CD4-positive, alpha-beta T cell treated with Interleukin-6 for 4 hours (primary cell): ENCODE data around the gene ARID5B.

Source experiments
- DNase-seq: peaks from one replicate; pipeline ENCODE4 v3.0.0-alpha.2; 2020; ENCODE audit warnings: mixed read lengths

The ARID5B gene

DNA sequence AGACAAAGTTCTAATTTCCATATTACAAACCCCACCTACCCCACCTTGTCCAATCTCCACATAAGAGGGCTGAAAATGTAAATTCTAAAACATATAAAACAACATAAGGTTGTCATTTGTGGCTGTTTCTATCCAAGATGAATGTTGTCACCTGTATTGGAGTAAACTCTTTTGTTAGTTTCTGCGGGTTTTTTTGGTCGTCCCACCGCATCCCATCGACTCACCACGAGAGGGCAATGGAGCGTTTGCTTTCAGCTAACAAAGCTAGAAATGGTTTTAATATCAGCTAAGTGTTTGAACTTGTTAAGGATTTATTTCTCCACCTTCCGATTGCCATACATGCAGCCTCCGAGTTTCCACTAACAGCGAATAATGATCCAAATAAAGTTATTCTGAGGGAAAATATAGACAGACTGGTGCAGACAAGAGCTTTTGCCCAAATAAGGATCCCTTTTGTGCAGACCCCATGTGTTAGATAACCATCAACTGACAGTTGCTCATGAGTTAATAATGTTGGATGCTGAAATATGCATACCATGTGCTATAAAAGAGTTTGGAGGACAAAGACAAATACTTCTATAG lies 137.2 kb downstream of the ARID5B start:
- DNase-seq, result peak; percentile 82

DNA sequence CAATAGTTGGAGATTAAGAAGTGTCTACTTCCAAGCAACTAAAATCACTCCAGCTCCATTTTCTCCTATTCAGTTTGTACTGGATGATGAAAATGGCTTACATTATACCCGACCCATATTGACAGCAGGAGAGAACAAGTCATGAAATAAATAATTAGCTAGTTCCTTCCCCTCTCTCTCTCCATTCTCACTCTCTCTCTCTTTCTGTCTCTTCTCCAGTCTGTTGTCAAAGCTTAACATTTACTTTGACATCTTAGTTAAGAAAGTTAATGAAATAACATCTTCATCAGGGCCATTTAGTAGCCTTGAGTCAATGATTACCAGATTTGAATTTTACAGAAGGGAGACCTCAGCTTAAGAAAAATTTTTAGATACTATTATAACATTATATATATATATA lies 138.5 kb downstream of the ARID5B start:
- DNase-seq, result no peak

DNA sequence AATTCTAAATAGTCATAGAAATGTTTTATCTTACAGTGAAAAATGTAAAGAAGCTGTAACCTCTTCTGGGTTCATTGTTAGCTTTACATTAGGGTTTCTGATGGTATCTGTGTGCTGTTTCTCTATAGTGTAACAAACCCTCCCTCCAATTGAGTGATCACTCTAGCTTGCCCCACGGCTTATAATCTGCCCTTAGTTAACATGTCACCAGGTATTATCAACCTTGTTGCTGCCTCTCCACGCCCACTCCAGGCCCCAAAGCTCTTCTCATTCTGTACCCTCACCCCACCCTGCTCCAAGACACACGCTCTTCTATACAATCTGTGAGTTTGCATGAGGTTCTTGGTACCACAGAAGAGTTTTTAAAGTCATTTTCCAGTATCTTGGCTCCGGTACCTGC lies 139.4 kb downstream of the ARID5B start:
- no peak for DNase-seq

DNA sequence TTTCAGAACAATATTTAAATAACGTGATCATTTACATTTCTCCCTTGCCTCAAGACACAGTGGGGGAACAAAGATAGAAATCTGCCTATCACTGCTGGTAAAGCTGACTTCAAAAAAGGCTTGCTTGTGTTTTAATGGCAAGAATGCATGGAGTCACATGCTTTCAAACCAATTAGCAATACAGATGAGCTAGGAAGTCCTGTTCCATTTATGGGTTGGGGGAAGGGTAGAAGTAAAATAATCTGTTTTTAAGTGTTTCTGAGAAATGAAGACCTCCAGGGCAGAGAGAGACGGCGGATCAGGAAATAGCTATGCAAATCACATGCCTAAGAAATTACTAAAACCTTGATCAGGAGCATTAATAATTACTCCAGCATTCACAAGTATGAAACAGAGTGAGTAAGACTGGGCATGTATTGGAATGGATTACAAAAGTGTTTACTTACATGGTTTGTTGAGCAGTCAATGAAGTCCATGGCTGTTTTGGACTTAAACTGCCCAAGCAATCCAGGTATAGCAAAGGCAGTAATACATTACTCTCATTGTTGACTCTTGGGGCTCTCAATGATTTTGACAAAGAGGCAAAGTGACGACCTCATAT lies 142.0 kb downstream of the ARID5B start:
- DNase-seq, result no peak

DNA sequence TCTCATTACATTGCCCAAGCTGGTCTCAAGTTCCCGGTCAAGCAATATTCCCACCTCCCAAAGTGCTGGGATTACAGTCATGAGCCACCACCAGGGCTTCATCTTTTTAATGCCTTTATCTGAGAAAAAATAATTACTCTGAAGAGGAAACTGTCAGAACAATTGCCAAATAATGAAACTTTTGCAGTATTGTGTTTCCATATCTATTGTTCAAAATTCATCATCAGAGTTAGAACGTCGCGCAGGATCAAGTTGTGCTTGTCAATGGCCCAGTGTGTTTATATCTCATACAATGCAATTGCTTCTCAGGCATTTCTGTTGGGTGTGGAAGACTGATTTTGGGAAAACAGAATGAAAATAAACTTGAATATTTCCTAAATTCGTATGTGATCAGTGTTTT lies 143.1 kb downstream of the ARID5B start:
- no peak for DNase-seq

DNA sequence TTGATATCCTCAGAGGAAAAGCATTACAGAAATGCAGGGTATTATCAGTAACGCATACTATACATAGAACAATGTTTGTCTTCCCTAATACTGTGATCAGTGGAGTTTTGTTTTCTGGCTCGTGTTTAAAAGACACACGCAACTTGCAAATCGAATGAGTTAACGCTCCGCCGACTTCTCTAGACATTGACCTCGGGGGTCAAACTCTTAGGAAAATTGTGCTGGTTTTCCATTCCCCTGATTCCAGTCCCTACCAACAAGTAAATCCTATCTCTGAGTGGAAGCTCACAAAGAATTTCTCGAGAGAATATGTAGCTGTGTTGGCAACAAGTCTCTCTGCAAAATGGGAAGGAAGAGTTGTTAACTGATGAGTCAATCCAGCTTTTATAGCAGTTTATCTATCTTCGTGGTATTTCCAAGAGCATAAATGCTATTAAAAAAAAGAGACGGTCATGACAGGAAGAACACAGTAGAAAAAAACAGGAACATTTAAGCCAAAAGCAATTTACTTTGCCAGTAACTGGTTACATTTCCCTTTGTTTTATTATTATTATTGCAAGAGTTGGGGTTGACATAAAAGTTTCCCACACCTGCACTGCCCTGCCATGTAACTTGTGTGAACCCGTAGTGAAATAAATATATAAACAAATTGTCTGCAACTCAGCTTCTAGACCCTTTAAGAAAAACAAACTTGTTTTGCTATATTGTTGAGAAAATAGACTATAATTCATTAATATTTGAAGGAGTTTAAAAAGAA lies 144.4 kb downstream of the ARID5B start:
- no peak for DNase-seq

DNA sequence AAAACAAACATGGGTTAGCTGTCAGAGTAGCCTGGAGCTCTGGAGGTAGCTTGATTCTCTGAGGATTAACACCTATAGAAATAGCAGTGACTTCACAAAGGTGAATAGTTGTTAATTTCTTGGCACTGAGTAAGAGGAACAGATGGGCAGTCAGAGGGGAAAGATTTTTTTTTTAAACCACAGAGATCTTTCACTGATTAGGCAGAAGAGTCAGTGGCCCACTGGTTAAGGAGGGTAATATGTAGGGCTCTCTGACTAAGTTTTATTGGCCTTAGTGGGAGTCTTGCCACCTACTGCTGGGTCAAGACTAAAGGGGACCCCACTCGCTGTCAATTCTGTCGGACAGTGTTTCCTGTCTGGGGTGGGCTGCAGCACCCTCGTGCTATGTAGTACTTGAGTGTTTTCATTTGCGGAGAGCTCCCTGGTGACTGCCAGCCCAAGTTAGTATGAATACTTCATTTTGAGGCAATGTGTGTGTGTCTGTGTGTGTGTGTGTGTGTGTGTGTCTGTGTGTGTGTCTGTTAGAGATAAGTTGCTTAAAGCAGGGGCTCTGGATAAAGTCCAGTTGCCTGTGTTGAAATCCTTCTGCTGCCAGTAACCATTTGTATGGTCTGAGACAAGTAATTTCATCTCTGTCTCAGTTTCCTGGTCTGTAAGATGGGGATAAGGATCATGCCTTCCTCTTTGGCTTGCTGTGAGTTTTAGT lies 145.2 kb downstream of the ARID5B start:
- no peak for DNase-seq

DNA sequence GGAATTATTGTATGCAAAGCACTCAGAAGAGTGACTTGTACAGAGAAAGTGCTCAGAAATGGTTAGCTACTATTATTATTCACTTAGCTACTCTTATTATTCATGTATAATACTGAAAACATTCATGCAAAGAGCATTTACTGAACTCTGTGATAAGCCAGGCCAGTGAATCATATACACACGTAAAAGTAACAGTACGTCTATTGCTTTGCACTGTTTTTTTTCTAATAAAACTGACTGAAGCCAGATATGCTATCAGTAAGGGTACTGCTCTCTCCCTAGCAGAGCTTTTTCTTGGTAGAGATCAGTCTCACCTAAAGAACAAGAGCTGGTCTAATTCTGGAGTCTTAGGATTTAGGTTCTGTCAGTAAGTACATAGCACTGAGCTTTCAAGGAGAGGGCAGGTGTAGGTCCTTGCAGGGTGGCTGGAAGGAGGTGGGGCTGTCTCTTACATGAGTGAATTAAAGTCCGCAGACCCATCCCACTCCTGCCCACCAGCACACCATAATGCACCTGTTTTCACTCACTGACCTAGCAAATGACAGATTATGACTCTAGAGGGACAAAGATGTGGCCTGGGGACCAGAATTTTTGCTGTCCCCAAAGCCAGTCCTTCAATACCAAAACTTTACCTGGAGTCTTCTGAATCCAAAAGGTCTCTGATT lies 145.9 kb downstream of the ARID5B start:
- DNase-seq, result no peak

DNA sequence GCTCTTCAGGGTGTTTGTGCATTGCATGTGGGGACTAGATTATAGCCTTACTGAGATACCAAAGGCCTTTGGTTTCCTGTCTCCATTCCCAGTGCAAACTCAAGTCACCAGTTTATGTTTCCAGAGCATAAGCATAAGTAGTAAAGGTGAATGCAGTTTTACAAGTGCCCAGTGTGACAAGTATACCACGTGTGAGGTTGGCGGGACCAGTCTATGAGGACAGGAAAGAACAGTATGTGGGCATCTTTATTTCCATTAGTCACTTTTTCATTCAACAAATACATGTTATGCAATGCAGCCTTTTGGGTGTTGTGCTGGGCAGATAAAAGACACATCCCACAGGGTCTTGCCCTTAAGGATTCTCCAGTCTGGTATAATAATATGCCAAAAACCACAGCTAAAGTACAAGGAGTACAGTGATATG lies 146.5 kb downstream of the ARID5B start:
- DNase-seq, result peak; percentile 35

DNA sequence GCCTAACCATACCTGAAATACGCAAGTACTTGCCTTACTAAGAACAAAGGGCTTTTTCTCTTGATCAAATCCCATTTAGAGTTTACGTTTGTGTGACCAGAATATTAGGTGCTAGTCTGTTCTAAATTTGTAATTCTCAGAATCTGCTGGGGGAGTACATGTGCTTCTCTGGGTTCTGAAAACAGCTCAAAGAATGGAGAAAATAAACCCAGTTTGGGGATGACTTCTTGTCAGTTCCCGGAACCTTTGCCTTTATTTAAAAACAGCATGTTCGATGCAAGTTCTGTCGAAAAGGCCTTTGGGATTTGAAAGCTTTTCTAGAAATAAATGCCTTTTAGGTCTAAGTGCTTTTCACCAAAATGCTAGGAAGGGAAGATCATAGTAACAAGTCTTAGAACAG lies 147.0 kb downstream of the ARID5B start:
- DNase-seq, result no peak

DNA sequence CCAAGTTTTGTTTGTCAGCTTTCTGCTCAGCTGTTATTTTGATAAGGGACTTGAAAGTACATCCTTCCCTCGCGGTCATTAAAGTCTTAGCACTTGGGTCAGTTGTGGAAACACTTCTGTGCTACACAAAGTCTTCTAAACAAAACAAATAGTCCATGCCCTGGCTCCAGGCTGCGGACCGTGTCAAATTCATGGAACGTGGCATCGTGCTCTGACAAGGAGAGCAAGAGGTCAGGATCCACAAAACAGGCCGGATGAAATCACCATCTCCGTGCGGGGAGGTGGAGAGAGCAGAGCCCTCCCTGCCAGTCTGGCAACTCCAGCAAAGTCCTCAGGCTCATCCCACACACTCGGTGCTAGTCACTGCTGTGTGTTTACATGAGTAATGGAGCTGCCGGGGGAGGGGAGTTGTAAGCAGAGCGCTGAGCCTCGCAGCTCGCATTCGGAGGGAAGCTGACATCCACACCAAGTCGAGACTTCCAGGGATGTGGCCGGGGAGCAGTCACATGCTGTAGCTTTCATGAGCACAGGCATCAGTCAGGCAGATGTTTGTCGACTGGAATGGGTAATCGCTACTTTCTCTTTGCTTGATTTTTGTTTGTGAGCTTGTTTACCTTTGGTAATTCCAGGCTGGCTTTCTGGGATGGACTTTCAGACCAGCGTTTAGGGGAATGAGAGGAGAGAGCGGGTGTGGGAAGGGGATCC lies 147.6 kb downstream of the ARID5B start:
- peak; percentile 77 for DNase-seq

DNA sequence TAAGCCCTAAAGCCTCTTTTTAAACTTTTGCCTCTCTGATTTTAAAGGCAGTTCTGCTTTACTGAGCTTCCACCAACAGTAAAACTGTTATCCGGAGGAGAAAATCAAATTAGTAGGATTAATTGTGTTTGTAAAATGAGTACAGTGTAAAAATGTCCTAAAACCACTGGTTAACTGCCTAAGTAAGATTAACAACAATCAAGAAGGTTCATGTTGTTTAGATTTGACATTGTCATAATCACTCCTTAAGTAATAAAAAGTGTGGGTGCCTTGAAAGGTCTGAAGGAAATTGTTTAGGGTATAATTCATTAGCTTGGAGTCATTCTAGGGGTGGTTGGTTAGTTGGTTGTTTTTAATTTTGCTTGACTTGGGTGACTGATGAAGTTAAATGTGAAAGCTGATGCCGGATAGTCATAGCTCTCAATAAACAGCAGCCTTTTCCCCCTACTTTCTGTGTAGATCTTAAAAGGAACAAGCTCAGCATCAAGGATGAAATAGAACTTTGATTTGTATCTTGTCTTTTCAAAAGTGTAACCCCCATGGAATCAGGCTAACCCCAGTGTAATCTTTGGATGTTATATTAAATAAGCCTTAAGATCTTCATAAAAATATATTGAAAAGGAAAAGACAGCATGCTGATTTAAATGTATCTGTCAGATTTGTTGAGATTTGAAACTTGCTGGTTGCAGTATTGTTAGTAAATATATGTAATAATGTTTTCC lies 148.3 kb downstream of the ARID5B start:
- no peak for DNase-seq

DNA sequence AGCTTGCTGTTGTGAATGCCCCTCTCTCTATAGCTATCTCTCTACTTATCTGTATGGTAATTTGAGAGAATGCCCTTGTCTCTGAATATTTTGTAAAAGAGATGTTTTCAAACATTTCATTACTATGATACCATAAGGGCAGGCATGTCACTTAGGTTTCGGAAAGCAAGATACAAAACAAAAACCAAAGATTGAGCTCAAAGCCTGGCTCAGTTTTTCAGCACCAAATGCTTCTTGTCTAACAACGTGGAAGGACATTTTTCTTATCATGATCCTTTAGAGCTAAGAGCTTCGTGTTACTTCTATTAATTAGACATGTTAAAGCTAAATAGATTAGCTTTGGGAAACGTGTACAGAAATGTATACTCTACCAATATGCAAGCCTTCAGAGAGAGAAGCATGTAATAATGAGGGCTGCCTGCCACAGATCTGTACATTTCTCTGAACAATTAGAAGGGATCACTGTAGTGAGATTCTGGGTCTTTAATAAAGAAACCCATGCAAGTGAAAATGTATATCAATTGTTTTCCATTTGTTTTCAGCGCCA lies 148.9 kb downstream of the ARID5B start:
- no peak for DNase-seq

DNA sequence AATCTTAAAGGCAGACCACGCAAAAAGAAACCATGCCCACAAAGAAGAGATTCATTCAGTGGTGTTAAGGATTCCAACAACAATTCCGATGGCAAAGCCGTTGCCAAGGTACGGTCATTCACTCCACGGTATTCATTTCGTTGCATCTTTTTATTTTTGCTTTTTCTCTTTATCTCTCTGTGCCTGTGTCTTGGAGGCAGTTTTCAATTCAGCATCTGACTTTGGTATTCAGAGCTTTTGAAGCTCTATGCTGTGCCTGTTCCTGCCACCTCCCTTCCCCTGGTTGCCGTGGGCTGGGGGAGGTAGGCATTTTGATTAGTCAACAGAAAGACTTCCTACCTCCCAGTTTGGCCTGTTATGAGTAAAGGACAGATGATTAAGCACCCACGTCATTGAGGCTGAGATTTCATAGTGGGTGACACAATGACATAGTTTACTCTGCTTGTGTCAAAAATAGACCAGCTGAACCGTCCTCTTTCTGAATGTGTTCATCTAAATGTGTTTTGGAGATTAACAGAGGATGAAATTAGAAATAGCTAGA lies 149.5 kb downstream of the ARID5B start:
- DNase-seq, result peak; percentile 84

DNA sequence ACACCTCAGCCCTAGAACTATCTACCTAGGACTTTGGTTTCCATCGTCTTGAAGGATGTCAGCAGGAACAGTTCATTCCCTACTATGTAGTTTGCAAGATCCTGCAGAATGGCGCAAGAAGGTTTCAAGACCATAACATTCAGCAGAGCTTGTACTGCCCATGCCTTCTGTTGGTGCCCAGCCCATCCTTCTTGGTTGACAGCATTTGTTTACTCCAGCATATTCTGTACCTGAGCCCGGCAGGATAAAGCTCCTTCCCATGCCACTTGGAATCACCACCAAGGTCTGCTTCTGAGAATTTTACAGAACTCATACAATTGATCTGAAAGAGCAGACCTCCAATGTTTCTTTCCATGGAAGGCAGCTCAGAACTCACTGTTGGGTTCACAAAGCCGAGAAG lies 150.8 kb downstream of the ARID5B start:
- DNase-seq, result no peak

DNA sequence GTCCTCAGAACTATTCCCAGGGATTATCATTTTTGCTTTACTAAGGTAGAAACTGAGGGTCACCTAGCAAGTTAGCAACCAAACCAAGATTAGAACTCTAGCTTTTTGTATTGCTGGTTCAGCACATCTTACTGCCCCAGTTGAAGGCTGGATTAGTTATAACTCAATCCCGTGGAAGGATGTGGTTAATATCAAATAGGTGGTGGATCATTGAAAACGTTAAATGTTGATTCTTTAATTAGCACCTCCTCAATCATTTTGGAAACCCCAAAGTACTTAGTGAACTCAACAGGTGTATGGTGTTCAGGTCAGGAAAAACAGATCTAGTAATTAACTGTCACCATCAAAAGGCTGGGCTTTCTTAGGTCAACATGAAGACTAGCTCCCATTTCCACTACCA lies 152.4 kb downstream of the ARID5B start:
- no peak for DNase-seq

DNA sequence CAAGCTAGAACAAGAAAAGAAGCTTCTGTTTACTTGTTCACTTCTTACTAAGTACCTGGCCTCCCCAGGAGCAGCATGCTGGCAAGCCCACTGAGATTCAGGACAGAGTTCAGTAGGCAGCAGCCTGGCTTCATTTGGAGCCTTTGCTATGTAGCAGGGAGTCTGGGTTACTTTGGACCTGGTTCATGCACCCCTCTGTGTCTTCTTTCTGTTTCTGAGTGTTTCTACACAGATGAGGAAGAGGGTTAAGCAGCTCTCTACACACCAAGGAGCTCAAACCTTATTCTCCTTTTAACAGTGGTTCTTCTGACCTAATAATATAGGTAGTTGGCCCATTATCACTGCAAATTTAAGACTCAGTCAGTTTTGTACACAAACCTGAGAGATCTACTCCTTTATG lies 152.9 kb downstream of the ARID5B start:
- DNase-seq, result no peak

DNA sequence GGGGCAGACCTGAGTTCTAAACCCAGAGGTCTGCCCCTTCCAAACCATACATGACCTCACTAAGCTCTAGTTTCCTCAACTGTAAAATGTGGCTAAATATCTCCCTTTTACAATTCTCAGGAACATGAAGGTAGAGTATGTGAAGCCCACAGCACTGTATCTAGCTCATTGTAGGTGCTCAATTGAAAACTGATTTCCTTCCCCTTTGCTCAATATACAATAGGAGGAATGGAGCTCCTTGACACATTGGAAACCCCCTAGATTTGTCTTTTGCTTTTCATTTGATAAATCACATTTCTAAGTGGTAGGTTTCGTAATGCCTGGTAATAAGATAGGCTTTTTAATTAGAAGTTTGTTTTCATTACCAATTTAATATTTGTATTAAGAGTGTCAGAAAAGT lies 153.3 kb downstream of the ARID5B start:
- no peak for DNase-seq

DNA sequence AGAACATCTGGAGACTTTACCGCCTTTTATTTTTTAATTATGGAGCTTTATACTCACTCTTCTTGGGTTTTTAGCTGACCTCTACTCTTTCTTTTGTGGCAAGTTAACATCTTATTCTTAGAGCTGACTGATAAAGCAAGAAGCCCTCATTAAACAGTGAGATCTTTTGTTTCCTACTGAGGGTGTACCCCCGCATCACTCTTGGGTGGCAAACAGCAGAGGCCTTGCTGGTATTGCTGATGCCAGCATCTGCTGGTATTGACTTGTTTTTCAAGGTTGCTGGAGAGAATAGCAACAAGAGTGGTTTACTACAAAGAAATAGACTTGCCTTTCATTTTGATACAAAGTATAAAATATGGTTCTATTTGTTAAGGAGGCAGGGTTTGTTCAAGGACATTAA lies 154.7 kb downstream of the ARID5B start:
- no peak for DNase-seq

DNA sequence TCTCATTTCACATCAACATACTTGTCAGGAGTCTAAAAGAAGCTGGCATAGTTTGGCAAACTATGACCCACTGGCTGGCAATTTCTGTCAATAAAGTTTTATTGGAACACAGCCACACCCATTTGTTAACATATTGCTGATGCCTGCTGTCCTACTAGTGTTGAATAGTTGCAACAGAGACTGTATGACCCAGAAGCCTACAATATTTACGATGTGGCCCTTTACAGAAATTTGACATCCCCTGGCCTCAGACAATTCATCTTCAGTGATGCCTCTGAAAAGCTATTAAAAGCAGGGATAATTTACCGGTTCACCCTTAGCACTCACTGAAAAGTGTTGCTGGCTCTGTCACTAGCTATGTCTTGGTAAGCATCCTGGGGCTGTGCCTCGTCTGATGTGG lies 155.2 kb downstream of the ARID5B start:
- DNase-seq, result no peak

DNA sequence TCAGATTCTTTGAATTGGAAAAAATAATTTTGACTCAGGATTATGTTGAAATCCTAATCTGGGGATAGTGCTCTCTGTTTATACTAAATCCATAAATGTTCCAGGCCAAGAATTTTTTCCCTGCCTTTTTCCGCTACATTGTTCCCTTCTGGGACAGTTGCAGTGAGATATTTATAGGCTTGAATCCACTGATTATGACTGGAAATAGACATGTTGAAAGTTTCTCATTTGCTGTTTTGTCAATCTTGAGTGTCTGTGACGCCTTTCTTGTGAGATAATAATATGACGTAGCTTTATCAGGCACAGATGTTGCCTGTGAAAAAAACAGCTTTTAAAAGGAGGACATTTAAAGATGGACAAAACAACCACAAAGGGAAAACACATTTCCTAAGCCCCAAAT lies 155.9 kb downstream of the ARID5B start:
- no peak for DNase-seq
